DMS114 treated with DMSO at 0.1 percent for 48 hours (cell line): ENCODE measurements around the gene MGAT4A.

Source experiments
- DNase-seq: peaks from one replicate; lab custom pipeline; 2025; ENCODE audit not compliant: unreplicated experiment; lab: John Stamatoyannopoulos, UW

MGAT4A gene

DNA sequence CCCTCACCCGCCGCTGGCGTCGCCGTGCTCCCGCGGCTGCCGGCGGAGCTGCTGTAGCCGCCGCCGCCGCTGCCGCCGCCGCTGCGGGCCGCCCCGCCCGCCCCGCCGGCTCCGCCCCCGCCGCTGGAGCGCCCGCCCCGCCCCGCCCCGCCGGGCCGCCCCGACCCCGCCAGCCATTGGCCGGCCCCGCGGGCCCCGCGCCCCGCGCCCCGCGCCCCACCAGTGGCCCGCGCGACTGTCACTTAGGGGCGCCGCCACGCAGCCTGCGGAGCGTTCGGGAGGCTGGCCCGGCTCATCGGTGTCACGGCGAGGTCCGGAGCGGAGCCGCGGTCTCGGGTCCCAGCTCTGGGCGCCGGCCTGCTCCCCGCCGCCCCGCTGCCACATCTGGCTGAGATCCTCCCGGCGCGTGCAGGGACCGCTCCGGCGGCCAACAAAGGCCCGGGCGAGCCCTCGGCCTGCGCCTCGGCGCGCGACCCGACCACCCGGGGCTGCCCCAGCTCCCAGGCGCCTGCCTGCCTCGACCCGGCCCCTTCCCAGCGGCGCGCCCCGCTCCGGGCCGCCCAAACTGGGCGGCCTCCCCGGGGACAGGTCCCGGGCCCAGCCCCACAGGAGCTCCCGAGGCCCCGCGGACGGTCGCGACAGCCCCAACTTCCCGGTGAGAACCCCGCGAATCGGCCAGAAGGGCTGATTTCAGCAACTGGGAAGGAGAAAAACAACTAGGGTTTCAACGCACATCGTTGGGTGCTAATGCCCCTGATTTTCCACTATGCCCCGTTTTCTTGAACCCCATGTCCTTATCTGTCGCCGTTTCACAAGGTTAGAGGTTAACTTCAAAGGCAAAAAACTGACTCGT is at the start of gene MGAT4A:
TSS of gene MGAT4A (minus strand) at position 92 of the 853 bp plus-strand sequence. CDS start 4,800 bp downstream, outside the sequence.
- DNase-seq = no peak

DNA sequence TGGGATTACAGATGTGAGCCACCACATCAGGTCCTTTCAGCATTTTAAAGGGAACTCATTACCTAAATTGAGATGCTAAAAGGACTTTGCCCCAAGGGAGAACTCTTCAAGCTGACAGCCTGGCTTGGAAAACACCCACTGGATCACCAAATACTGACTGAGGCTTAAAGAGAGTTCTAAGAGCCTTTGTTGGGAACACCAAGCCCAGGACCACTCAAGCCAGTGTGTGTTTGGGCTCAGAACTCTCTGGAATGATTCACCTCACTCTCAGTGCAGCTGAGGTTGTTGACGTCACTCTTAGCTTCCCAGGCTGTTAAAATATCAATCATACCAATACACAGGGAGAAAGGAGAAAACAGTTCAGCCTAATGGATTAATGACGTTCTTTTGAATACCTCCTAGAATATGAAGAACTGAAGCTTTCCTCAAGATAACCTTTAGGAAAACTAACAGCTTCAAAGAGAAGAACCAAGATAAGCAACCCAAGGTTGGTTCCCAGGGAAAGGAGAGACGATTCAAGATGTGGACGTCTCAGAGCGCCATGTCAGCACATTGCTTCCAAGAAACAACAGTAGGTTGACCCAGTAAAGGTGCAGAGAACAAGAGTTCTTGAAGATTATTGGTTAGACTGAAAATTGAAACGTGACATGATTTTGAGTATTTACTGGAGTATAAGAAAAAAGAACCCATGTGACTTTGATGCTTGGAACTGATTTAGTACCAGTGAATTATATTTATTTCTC is 48.0 kb upstream of the MGAT4A start:
- DNase-seq = no peak

DNA sequence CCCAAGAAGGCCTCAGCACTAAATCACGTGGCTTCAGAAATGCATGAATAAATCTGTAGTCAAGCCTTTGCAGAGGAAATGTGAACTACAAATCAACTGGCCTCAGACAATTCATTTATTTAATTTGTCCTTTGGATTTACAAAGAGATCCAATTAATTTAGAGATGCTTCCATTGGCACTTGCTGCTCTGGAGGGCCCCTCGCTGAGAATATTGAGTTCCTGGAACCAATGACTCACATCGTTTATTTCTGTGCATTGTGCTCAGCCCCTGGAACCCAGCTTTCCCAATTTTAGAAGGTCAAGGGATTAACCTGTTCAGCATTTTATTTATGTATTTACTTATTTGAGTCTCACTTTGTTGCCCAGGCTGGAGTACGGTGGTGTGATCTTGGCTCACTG is 47.2 kb upstream of the MGAT4A start:
- no peak for DNase-seq

DNA sequence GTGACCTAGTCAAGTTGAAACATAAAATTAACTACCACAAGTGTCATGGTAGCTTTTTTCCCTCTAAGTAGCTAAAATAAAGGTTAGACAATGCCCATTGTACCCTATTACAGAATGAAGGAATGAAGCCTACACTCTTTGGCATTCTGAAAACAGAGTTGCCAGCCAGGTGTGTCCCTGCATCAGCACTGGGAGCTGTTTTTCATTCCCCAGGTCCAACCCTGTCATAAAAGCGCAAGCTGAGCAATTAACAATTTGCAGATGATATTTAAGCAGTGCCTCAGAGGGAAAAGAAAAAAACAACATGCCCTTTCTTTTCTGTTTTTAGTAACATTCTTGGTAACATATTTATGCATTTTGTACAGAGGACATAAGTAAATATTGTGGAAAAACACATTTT is 46.8 kb upstream of the MGAT4A start:
- DNase-seq = no peak

DNA sequence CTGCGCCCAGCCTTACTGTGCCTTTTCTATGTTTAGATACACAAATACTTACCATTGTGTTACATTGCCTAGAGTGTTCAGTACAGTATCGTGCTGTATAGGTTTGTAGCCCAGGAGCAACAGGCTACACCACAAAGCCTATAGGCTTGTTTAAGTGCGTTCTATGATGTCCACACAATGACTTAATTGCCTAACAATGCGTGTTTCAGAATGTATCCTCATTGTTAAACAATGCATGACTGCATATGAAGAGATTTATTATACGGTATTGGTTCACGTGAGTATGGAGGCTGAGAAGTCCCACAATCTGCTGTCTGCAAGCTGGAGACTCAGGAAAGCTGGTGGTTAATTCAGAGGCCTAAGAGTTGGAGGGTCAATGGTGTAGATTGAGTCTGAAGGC is 46.1 kb upstream of the MGAT4A start:
- DNase-seq = no peak

DNA sequence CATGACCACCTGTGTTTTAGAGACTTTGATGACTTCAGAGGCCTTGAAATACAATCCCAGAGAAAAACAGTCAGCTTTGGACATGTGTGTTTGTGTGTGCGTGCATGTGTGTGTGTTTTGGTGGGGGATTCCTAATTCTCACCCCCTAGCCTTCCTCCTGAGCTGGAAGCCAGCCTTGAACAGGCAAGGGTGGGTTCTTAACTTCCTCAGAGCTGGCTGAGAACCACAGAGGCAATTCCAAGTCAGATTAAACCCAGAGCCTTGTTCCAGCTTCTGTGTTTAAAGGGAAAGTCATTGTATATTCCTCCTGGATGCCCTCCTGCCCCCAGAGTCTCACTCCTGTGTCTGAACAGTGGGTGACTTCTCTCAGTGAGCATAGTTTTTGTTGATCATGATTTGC is 45.2 kb upstream of the MGAT4A start:
- no peak for DNase-seq

DNA sequence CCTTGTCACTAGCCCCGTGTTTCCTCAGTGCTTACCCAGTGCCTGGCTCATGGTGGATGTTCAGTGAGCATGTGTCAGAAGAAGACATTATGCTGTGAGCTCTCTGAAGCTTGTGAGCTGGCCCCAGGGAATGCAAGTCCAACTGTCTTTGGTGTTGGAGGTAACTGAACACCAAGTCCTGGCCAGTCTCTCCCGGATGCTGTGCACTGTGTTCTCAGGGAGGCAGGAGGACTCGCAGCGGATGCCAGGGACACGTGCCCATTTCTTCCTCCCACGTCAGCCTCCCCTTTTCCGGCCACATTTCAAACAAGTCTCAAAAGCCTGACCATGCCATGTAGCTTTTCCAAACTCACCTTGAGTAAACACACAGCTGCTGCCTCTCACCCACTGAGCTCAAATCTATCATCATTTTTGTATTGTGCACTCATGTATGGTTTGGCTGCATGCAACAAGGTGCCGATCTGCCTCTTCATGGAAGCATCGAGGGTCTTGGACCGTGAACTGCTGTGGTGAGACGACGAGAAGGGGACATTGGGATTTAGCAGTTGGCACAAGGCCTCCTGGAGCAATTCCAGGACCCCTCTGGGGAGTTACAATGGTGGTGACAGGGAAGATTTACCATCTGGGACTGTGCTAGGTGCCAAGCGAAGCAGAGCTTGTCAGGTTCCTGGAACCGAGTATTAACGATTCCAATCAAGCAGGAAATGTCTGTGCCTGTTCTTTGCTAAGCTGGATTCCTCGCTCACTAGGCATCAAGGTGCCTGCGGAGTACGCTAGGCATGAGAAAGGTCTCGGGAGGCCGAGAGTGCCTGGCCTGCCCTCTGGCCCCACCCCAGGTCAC is 44.4 kb upstream of the MGAT4A start:
- no peak for DNase-seq

DNA sequence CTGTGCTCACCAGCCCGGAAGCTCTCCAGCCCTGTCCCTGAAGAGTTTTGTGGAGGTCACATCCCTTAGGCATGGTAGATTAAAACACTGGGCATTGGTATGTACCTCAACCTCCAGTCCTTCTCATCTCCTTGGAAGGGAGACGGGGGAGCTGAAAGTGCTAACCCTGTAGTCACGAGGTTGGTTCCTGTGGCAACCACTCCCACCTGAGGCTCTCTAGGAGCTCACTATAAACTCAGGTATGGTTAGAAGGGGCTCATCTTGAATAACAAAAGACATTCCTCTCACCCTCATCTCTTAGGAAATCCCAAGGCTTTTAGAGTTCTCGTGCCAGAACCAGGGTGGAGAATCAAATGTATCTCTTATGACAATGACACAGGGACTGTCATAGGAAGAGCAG is 43.0 kb upstream of the MGAT4A start:
- DNase-seq = no peak

DNA sequence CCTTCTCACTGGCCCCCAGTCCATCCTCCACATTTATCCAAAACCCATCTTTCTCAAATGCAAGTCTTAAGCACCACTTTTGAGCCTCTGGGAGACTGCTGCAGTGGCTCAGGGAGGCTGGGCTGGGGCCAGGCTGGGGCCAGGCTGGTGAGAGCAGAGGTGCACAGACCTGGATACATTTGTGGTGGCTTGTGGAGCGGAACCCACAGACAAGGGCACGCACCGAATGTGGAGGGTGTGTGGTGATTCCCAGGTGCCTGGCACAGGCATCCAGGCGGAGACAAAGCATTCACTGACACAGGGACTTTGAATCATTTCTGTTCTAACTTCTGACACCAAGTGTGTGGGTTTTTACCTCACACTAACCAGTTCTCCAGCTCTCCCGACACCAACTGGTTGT is 42.2 kb upstream of the MGAT4A start:
- no peak for DNase-seq

DNA sequence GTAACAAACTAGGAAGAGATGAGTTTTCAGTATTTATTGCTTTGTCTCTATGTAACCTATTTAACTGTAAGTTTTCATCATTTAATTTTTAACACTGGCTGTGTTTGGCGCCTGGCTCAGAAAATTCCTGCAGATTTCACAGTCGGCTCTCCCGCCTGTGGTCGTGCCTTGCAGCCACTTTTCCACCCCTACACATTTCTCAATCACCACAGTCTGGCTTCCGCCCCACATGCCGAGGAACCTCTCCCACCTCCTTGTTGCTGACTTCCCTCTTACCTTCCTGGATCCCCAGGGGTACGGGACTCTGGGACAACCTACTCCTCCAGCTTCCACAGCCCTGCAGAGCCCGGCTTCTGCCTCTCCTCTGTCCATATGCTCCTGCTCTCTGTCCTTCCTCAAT is 41.6 kb upstream of the MGAT4A start:
- DNase-seq = no peak

DNA sequence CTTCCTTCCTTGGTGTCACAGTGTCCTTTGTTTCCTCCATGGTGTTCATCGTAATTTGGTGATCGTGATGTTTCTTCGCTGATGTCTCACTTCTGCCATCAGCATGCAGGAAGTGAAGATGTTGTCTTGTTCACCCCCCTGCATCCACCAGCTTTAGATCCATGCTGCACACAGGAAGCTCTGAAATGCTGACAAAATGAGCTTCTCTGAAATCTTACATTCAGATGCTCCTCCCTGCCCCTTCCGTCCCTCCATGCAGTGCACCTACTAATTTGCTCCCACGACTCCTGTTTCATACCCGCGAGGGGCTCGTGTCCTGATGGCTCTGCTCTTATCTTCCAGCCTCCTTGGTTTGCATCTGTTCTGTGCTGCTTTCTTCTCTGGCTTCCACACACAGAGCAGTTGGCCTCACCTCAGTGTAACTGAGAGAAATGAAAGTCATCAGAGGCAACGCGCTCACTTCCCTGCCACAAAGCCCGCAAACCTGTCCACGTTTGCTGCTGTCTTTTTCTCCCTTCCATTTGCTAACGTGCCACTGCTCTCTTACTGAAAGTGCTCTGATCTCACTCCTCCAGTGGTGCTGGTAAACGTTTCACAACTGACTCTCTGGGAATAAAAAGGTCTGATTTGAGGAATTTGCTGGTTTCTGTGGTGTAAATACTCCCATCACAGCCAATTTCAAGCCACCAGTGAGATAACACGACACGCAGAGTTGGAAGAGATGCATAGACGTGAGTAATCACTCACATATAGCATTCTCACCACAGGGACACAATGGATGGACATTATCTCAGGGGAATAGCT is 41.0 kb upstream of the MGAT4A start:
- no peak for DNase-seq

DNA sequence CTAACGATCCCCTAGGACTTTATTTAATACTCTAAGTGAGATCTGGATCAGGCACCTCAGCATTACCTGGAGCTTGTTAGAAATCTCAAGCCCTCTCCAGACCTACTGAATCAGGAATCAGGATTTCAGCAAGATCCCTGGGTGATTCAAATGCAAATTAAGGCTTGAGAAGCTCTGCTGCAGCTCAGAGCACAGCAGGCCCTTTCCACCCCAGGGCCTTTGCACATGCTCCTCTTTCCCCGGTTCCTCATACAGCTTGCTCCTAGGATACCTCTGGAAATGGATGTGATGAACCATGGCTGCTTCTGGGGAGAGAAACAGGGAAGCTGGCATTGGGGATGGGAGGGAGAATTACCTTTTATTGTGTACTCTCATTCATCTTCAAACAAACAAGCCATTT is 40.3 kb upstream of the MGAT4A start:
- no peak for DNase-seq

DNA sequence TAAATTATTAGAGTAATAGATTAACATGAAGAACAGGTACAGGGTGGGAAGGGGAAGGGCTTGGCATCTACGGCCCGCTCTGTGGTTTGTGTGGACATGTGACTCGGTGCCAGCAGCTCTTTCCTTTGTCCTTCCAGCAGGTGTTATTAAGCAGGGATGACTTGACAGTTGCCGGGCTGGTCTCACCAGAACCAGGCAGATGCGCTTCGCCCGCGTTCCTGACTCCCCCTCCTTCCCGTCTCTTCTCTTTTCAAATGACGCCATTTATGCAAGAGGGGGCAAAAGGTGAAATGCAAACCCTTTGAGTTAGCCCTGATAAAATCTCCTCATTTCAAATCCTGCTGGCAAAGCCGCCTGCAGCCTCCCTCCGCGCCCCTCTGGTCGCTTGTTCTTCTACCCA is 38.9 kb upstream of the MGAT4A start:
- no peak for DNase-seq

DNA sequence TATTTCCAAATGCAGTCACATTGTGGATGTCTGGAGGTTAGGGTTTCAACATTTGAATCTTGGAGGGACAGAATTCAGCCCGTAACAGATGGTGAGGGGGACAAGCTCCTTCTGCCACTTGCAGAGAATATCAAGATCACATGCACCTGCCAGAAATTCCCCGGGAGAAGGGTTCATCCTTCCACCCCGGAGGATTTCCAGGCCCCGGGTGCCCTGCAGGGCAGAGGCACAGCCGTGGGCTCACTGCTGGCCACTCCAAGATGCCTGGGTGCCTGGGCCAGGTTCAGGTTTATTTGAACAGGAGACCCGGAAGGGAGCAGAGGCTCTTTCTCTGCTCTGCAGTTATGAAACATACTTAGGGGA is 38.2 kb upstream of the MGAT4A start:
- DNase-seq = no peak

DNA sequence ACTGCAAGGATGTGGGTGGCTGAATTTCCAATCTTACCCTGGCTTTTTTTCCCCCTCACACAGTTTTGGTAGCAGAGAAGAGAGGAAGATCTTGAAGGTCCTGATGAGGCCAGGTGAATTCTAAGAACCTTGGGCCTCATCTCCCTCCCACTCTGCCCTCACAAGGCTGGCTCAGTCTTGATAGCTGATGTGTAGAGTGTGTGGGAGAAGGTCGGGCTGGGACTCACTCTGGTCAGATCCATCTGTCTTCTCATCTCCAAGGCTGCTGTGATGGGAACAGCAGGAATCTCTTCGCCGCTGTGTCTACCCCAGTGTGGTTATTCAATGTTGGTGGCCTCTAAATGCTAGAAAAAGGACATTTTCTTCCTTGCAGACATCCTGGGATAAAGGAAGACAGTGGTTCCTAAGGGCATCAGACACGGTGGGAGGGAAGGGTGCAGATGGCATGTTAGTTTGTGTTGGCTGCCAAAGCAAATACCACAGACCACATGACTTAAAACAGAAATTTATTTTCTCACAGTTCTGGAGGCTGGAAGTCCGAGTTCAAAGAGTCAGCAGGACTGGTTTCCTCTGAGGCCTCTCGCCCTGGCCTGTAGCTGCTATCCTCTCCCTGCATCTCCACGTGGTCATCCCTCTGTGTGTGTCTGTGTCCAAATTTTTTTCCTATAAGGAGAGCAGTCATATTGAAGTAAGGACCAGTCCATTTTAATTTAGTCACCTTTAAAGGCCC is 37.6 kb upstream of the MGAT4A start:
- DNase-seq = no peak

DNA sequence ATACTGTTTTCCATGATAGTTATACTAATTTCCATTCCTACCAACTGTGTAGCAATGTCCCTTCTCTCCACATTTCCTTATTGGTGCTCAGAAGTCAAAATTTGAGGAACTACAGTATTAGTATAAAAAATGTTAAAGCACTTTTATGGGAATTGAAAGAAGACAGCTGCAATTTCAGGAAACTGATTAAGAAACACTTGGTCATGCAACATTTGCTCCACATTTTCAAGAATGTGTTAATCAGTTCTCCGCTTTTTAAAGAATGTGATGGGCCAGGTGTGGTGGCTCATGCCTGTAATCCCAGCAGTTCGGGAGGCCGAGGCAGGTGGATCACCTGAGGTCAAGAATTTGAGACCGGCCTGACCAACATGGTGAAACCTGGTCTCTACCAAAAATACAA is 33.6 kb upstream of the MGAT4A start:
- DNase-seq = no peak

DNA sequence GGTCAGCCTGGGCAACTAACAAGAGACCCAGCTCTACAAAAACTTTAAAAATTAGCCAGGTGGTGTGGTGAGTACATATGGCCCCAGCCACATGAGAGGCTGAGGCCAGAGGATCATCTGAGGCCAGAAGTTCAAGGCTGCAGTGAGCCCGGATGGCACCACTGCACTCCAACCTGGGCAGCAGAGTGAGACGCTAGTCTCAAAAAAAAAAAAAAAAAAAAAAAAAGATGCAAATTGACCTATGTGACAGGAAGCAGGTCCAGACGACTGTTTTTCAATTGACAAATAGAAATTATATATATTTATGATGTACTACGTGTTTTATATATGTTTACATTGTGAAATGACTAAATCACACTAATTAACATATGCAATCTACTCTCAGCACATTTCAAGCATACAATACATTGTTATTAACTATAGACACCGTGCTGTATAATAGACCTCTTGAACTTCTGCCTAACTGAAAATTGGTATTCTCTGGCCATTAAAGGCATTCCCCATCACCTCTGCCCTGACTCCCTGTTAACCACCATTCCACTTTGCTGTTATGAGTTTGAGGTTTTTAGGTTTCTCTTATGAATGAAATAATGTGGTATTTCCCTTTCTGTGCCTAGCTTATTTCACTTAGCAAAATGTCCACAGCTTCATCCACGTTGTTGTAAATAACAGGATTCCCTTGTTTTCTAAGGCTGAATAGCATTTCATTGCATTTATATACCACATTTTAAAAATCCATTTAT is 32.4 kb upstream of the MGAT4A start:
- no peak for DNase-seq

DNA sequence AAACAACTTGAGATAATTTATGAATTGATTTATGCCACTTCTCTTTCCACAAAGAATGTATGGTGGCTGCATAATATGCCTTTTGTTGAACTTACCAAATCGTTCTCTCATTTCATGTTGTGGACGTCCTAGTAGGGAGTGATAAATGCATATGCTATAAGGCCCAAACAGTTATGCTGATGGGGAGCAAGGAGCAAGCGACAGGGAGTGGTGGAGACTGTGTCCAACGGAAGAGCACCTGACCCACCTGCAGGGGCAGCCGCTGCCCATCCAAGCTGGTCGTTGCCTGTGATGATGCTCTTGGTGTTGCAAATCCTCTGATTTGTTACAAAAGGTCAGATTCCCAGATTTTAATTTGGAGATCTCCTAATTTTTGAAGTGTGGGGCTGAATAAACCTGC is 31.0 kb upstream of the MGAT4A start:
- no peak for DNase-seq

DNA sequence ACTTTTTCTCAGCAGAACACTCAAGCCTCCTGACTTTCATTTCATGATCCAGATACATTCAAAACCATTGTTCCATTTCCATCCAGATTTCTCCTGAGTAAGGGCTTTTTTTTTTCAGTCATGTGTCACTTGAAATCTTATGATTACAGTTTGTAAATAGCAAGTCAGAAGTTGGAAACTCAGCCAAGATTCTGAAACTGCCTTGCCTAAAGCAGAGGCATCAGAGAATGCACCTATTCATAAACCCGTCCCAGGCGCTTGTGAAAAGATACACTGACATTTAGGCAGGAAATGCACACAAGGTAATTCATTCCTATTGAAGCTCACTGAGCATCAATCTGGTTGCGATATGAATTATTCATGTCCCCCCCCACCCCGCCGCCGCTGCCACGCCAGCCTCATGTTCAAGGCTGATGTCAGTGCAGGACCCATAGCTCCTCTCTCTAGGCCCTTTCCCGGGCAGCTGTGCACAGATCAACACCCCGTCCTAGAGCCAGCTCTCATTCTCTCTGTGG is 30.4 kb upstream of the MGAT4A start:
- DNase-seq = no peak
